K562 (cell line): ENCODE measurements around the gene ROR2. TPM values are rescaled to one million over a fixed set of nuclear protein-coding genes. Genes with fewer than 3 reads are reported as not detected.
A peak's percentile ranks its signal among the peaks of the same experiment; 100 is the strongest.

ENCODE experiments used
- FOXM1 ChIP-seq, 2 experiments: fragments of 450-650 bp in 1 of 2; sonication (generic) in 1 of 2; formaldehyde crosslinking in 1 of 2; IDR thresholded peaks; 2 replicates each; pipeline versions ENCODE4 v1.6.1 to v1.9.0; 2017 to 2022; ENCODE audit warnings: low read depth in 2 of 2, mild to moderate bottlenecking in 2 of 2, missing genetic modification reagents in 1 of 2, moderate library complexity in 1 of 2
- HBP1 ChIP-seq: fragments of 450-650 bp; formaldehyde crosslinking; IDR thresholded peaks from 2 replicates; pipeline ENCODE4 v1.4.0; 2022; ENCODE audit warnings: missing genetic modification characterization
- MLLT1 ChIP-seq, 2 experiments: fragments of 450-650 bp; IDR thresholded peaks; 2 replicates each; pipeline ENCODE4 v1.6.1; 2016
- SIRT6 ChIP-seq: IDR thresholded peaks from one replicate; pipeline ENCODE4 v1.6.1; 2012; ENCODE audit warnings: low read depth, mild to moderate bottlenecking, control low read depth, inconsistent platforms, low read length, moderate library complexity
- TEAD1 ChIP-seq, 2 experiments: fragments of 450-650 bp in 1 of 2; sonication (generic) in 1 of 2; formaldehyde crosslinking; IDR thresholded peaks; 2 replicates each; pipeline versions ENCODE4 v1.4.0 to v1.8.0; 2020 to 2022; ENCODE audit warnings: mild to moderate bottlenecking in 2 of 2, missing genetic modification reagents in 1 of 2
- ZBTB40 ChIP-seq, 2 experiments: fragments of 450-650 bp in 1 of 2; sonication (generic) in 1 of 2; formaldehyde crosslinking in 1 of 2; IDR thresholded peaks; 2 replicates each; pipeline versions ENCODE4 v1.7.1 to v1.9.0; 2016 to 2022; ENCODE audit warnings: inconsistent platforms in 1 of 2, mild to moderate bottlenecking in 1 of 2, missing genetic modification reagents in 1 of 2
- ZC3H8 ChIP-seq: fragments of 450-650 bp; IDR thresholded peaks from 2 replicates; pipeline ENCODE4 v1.6.1; 2017
- ZHX1 ChIP-seq: fragments of 150-350 bp; conservative IDR thresholded peaks from 2 replicates; pipeline ENCODE4 v1.6.1; 2014; ENCODE audit warnings: low read length
- ZNF316 ChIP-seq: fragments of 450-650 bp; IDR thresholded peaks from 2 replicates; pipeline ENCODE4 v1.6.1; 2016
- ZNF449 ChIP-seq: fragments of 250-450 bp; sonication (Bioruptor Pico); IDR thresholded peaks from 2 replicates; pipeline ENCODE4 v1.8.0; 2022; ENCODE audit warnings: moderate library complexity, mild to moderate bottlenecking, inconsistent platforms
- polyA plus RNA-seq, 8 experiments: library from polyadenylated mRNA; depleted of rRNA in 4 of 8; stranded (reverse) in 5 of 8; unstranded in 3 of 8; fragments of >200 nt; fragmentation: Nextera tagmentation in 2 of 8; fragmentation: Illumina TruSeq in 1 of 8; extraction: Ambion mirVana in 2 of 8; extraction: Trizol in 1 of 8; gene quantifications; 2 replicates each; pipeline versions ENCODE4 v1.2.1 to v1.2.3, GENCODE V29; 2011 to 2014; ENCODE audit warnings: inconsistent platforms in 1 of 8, missing spikeins in 1 of 8
- total RNA-seq, 7 experiments: library from RNA; depleted of rRNA in 6 of 7; stranded (reverse); fragments of >200 nt in 6 of 7; fragmentation: Illumina TruSeq in 2 of 7; extraction: Trizol in 2 of 7; gene quantifications; 2 replicates each; pipeline versions ENCODE4 v1.2.1 to v1.2.3, GENCODE V29; 2011 to 2021; ENCODE audit warnings: low replicate concordance in 1 of 7

Gene ROR2
- total and polyA plus RNA-seq, 9 of the 15 experiments (the other 6 are each of a cell fraction or from before 2014, with no cell fraction given): 5.6 to 33.8 (median 15.3) TPM

- peak; percentile 54 for TF ChIP-seq ZBTB40 (IDR thresholded peaks at IDR 0.05)
- TF ChIP-seq ZBTB40 (CRISPR knock-in tag; IDR thresholded peaks at IDR 0.05): no peak
- TF ChIP-seq ZC3H8: peak; percentile 63
- no peak for TF ChIP-seq ZNF449
- TF ChIP-seq HBP1 (CRISPR knock-in tag): peak; percentile 92
- peak; percentile 84 to 91; a peak in 2 of 4 replicates for TF ChIP-seq MLLT1 (IDR thresholded peaks at IDR 0.05)
- TF ChIP-seq ZNF316: 0 out of 2 replicates have a peak, but pooled peaks have one; percentile 12
- TF ChIP-seq SIRT6: no peak
- no peak for TF ChIP-seq FOXM1 (IDR thresholded peaks at IDR 0.05; ENCODE audit: low read depth)
- TF ChIP-seq FOXM1 (CRISPR knock-in tag; IDR thresholded peaks at IDR 0.05; ENCODE audit: low read depth): no peak
- TF ChIP-seq ZHX1: no peak
- TF ChIP-seq TEAD1 (CRISPR knock-in tag; IDR thresholded peaks at IDR 0.05): peak in 1 of 2 experiments; percentile 47; a peak in 1 of 4 replicates
These were observed 44.8 kb downstream of the ROR2 start (continued) for GRCh38 chr9:91905237-91905650.
